ENCODE data around the gene FTO. TPM values are rescaled to one million over a fixed set of nuclear protein-coding genes. Genes with fewer than 3 reads are reported as not detected.
A peak's percentile ranks its signal among the peaks of the same experiment; 100 is the strongest.

FTO gene
- total RNA-seq, 1 donor from 2014 or later = 110 TPM

- Histone ChIP-seq H3K4me2 (no peak overlapping the region), H3K4me1 (peaks cover 25% of the 10 kb centered on the region), H4K20me1 (ENCODE audit: low read depth) (no peaks in the 10 kb centered on the region), H2AFZ (replicated peaks) (no peak overlapping the region), H3K27ac (no peak overlapping the region), H3K9ac (no peak overlapping the region), H3F3A (ENCODE audit: low read depth) (peaks cover 7% of the 10 kb centered on the region), H3K9me3 (ENCODE audit: low read depth) (no peaks in the 10 kb centered on the region), H3K4me3 (no peak overlapping the region), H3K79me2 (ENCODE audit: low read depth) (no peaks in the 10 kb centered on the region), H3K36me3 (no peaks in the 10 kb centered on the region), H3K27me3 (no peaks in the 10 kb centered on the region)
- Mint-ChIP-seq H3K4me3 (no peak overlapping the region), H3K4me1 (peaks cover 20% of the 10 kb centered on the region), H3K36me3 (peaks cover 7% of the 10 kb centered on the region), H3K27me3 (ENCODE audit: insufficient read depth, low read depth) (peaks cover 2% of the 10 kb centered on the region), H3K27ac (no peak overlapping the region), H3K9me3 (no peaks in the 10 kb centered on the region)
- DNase-seq (ENCODE audit: low spot score) = no peak
- TF ChIP-seq CTCF (IDR thresholded peaks at IDR 0.05) = no peak
- TF ChIP-seq EZH2phosphoT487 (IDR thresholded peaks at IDR 0.05) = no peak
- TF ChIP-seq EZH2 (IDR thresholded peaks at IDR 0.05) = no peak
Measured at GRCh38 chr16:53953336-53953735, 249.4 kb downstream of the FTO start.

GRCh38 chr16:53955221-53955875 is 251.4 kb downstream of the FTO start:
- no peak overlapping the region for H3K4me3 ChIP-seq
- no peak overlapping the region for H3K9ac ChIP-seq
- Mint-ChIP-seq H3K4me3 (no peak overlapping the region), H3K9me3 (no peaks in the 10 kb centered on the region), H3K36me3 (peaks cover 7% of the 10 kb centered on the region), H3K4me1 (peaks cover 14% of the 10 kb centered on the region), H3K27me3 (ENCODE audit: insufficient read depth, low read depth) (peaks cover 2% of the 10 kb centered on the region), H3K27ac (no peak overlapping the region)
- no peak overlapping the region for H3K27ac ChIP-seq
- H3K36me3 ChIP-seq = no peaks in the 10 kb centered on the region
- peaks cover 16% of the 10 kb centered on the region for H3K4me1 ChIP-seq
- no peak overlapping the region for H3K4me2 ChIP-seq
- no peaks in the 10 kb centered on the region for H3K27me3 ChIP-seq
- no peaks in the 10 kb centered on the region for H3K9me3 ChIP-seq (ENCODE audit: low read depth)
- H4K20me1 ChIP-seq (ENCODE audit: low read depth) = no peaks in the 10 kb centered on the region
- TF ChIP-seq CTCF (IDR thresholded peaks at IDR 0.05) (no peak), EZH2 (IDR thresholded peaks at IDR 0.05) (no peak), EZH2phosphoT487 (IDR thresholded peaks at IDR 0.05) (no peak)
- no peak for DNase-seq (ENCODE audit: low spot score)
- H3K79me2 ChIP-seq (ENCODE audit: low read depth) = no peaks in the 10 kb centered on the region
- no peak overlapping the region for H2AFZ ChIP-seq (replicated peaks)
- H3F3A ChIP-seq (ENCODE audit: low read depth) = peaks cover 11% of the 10 kb centered on the region

- Histone ChIP-seq H2AFZ (replicated peaks) (no peak overlapping the region), H3K9ac (no peak overlapping the region), H3K4me1 (peaks cover 14% of the 10 kb centered on the region), H3K4me3 (no peak overlapping the region), H3K9me3 (ENCODE audit: low read depth) (no peaks in the 10 kb centered on the region), H3K4me2 (no peak overlapping the region), H4K20me1 (ENCODE audit: low read depth) (no peaks in the 10 kb centered on the region), H3F3A (ENCODE audit: low read depth) (peaks cover 11% of the 10 kb centered on the region), H3K27me3 (no peaks in the 10 kb centered on the region), H3K79me2 (ENCODE audit: low read depth) (no peaks in the 10 kb centered on the region), H3K36me3 (no peaks in the 10 kb centered on the region), H3K27ac (peak overlapping the region; percentile 48)
- H3K27me3 Mint-ChIP-seq (ENCODE audit: insufficient read depth, low read depth) = peaks cover 2% of the 10 kb centered on the region
- peaks cover 27% of the 10 kb centered on the region for H3K4me1 Mint-ChIP-seq
- no peaks in the 10 kb centered on the region for H3K9me3 Mint-ChIP-seq
- TF ChIP-seq EZH2 (IDR thresholded peaks at IDR 0.05) (no peak), EZH2phosphoT487 (IDR thresholded peaks at IDR 0.05) (no peak), CTCF (IDR thresholded peaks at IDR 0.05) (no peak)
- peaks cover 7% of the 10 kb centered on the region for H3K36me3 Mint-ChIP-seq
- peak overlapping the region; percentile 44 for H3K4me3 Mint-ChIP-seq
- DNase-seq (ENCODE audit: low spot score) = no peak
- peak overlapping the region; percentile 75 for H3K27ac Mint-ChIP-seq
Measured at GRCh38 chr16:53958341-53958880, 254.5 kb downstream of the FTO start.
